Measurements from ENCODE around the gene NBPF8. TPM values are rescaled to one million over a fixed set of nuclear protein-coding genes. Genes with fewer than 3 reads are reported as not detected.
"Not testable (repeated sequence)": the region's sequence is repeated elsewhere in the genome, so short reads cannot be mapped to it uniquely, and the experiment has no call there.

NBPF8 gene
- total and polyA plus RNA-seq, 2 donors (not counting 3 experiments of a cell fraction or from before 2014, with no cell fraction given) = 15.7 to 21.9 TPM

DNA sequence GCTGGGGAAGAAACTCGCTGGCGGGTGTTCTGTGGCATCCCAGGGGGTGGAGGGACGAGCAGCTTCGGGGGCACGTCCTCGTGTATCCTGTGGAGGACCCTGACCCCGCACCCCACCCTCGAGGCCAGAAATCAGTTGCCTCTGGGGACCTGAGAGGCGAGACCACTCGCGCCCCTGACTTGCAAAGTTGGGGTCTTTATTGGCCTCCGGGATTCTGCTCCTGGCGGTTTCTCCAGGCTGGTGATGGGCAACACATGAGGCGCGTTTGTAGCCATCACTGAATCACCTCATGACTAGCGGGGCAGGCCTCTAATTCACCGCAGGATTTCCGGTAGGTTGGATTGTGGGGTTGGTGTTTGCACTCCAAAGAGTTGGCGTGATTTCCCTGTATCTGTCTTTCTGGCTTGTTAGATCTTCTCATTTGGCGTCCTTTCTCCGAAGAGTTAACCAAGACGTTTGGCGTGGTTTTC is 692 bp downstream of the NBPF8 start:
- peak overlapping the region; percentile 18 for H3K27ac ChIP-seq (ENCODE audit: insufficient read depth, low read depth, low read length)
- CTCF ChIA-PET; H3K4me1 ChIP-seq (ENCODE audit: control insufficient read depth, extremely low read depth, insufficient read depth, low read length); POLR2A ChIA-PET; H3K79me2 ChIP-seq (ENCODE audit: control insufficient read depth, insufficient read depth, low read length); dilution Hi-C loops (cut with MboI; ENCODE audit: extremely low pct_ligation_motif_present, low sequenced_read_pairs); H3K36me3 ChIP-seq (ENCODE audit: control insufficient read depth in 2 of 2, extremely low read depth in 1 of 2, insufficient read depth in 2 of 2, low read length in 2 of 2); intact Hi-C loops (cut with micrococcal nuclease); FAIRE-seq; H3K27me3 ChIP-seq (ENCODE audit: control insufficient read depth in 2 of 2, insufficient read depth in 2 of 2, low read length in 2 of 2); H3K9me3 ChIP-seq (replicated peaks; ENCODE audit: control insufficient read depth, insufficient read depth, low read length); BruUV-seq (replicated peaks); DNase-seq (ENCODE audit: low read depth, low spot score); H4K20me1 ChIP-seq (replicated peaks; ENCODE audit: control insufficient read depth, extremely low read depth, insufficient read depth, low read length); H3K9me1 ChIP-seq (replicated peaks; ENCODE audit: control insufficient read depth, extremely low read depth, insufficient read depth, low read length): not testable (repeated sequence)
- peak overlapping the region; percentile 48 for H2AFZ ChIP-seq (ENCODE audit: low read depth, low read length)
- peak overlapping the region; percentile 9 for H3K9ac ChIP-seq (replicated peaks; ENCODE audit: extremely low read depth, insufficient read depth, low read length)
- peak overlapping the region; percentile 82 for H3K4me2 ChIP-seq (ENCODE audit: insufficient read depth, low read length)
- H3K4me3 ChIP-seq (replicated peaks in 1 of 3; ENCODE audit: insufficient read depth in 1 of 3, low read depth in 1 of 3, low read length in 3 of 3) = peak overlapping the region; percentile 12 to 77 (median 33)

DNA sequence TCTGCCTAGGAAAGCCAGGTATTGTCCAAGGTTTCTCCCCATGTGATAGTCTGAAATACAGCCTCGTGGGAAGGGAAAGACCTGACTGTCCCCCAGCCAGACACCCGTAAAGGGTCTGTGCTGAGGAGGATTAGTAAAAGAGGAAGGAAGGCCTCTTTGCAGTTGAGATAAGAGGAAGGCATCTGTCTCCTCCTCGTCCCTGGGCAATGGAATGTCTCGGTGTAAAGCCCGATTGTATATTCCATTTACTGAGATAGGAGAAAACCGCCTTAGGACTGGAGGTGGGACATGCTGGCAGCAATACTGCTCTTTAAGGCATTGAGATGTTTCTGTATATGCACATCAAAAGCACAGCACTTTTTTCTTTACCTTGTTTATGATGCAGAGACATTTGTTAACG is 10.2 kb downstream of the NBPF8 start:
- FAIRE-seq; dilution Hi-C loops (cut with MboI; ENCODE audit: extremely low pct_ligation_motif_present, low sequenced_read_pairs); H3K36me3 ChIP-seq (ENCODE audit: control insufficient read depth in 2 of 2, extremely low read depth in 1 of 2, insufficient read depth in 2 of 2, low read length in 2 of 2); intact Hi-C loops (cut with micrococcal nuclease); CTCF ChIA-PET; H2AFZ ChIP-seq (ENCODE audit: low read depth, low read length); H3K4me2 ChIP-seq (ENCODE audit: insufficient read depth, low read length); H3K9me1 ChIP-seq (replicated peaks; ENCODE audit: control insufficient read depth, extremely low read depth, insufficient read depth, low read length); POLR2A ChIA-PET; H3K27me3 ChIP-seq (ENCODE audit: control insufficient read depth in 2 of 2, insufficient read depth in 2 of 2, low read length in 2 of 2); H4K20me1 ChIP-seq (replicated peaks; ENCODE audit: control insufficient read depth, extremely low read depth, insufficient read depth, low read length); DNase-seq (ENCODE audit: low read depth, low spot score); H3K9me3 ChIP-seq (replicated peaks; ENCODE audit: control insufficient read depth, insufficient read depth, low read length); H3K79me2 ChIP-seq (ENCODE audit: control insufficient read depth, insufficient read depth, low read length); H3K4me1 ChIP-seq (ENCODE audit: control insufficient read depth, extremely low read depth, insufficient read depth, low read length); BruUV-seq (replicated peaks); H3K27ac ChIP-seq (ENCODE audit: insufficient read depth, low read depth, low read length); H3K4me3 ChIP-seq (replicated peaks in 1 of 3; ENCODE audit: insufficient read depth in 1 of 3, low read depth in 1 of 3, low read length in 3 of 3); H3K9ac ChIP-seq (replicated peaks; ENCODE audit: extremely low read depth, insufficient read depth, low read length): not testable (repeated sequence)

GRCh38 chr1:120431626-120432025 is 16.8 kb downstream of the NBPF8 start:
- H3K9ac ChIP-seq (replicated peaks; ENCODE audit: extremely low read depth, insufficient read depth, low read length); FAIRE-seq; dilution Hi-C loops (cut with MboI; ENCODE audit: extremely low pct_ligation_motif_present, low sequenced_read_pairs); H3K4me3 ChIP-seq (replicated peaks in 1 of 3; ENCODE audit: insufficient read depth in 1 of 3, low read depth in 1 of 3, low read length in 3 of 3); CTCF ChIA-PET; H3K9me3 ChIP-seq (replicated peaks; ENCODE audit: control insufficient read depth, insufficient read depth, low read length); H3K79me2 ChIP-seq (ENCODE audit: control insufficient read depth, insufficient read depth, low read length); H3K9me1 ChIP-seq (replicated peaks; ENCODE audit: control insufficient read depth, extremely low read depth, insufficient read depth, low read length); DNase-seq (ENCODE audit: low read depth, low spot score); H4K20me1 ChIP-seq (replicated peaks; ENCODE audit: control insufficient read depth, extremely low read depth, insufficient read depth, low read length); H3K4me2 ChIP-seq (ENCODE audit: insufficient read depth, low read length); H3K4me1 ChIP-seq (ENCODE audit: control insufficient read depth, extremely low read depth, insufficient read depth, low read length); H3K27ac ChIP-seq (ENCODE audit: insufficient read depth, low read depth, low read length); H3K27me3 ChIP-seq (ENCODE audit: control insufficient read depth in 2 of 2, insufficient read depth in 2 of 2, low read length in 2 of 2); intact Hi-C loops (cut with micrococcal nuclease); H2AFZ ChIP-seq (ENCODE audit: low read depth, low read length); H3K36me3 ChIP-seq (ENCODE audit: control insufficient read depth in 2 of 2, extremely low read depth in 1 of 2, insufficient read depth in 2 of 2, low read length in 2 of 2); BruUV-seq (replicated peaks); POLR2A ChIA-PET: not testable (repeated sequence)

DNA sequence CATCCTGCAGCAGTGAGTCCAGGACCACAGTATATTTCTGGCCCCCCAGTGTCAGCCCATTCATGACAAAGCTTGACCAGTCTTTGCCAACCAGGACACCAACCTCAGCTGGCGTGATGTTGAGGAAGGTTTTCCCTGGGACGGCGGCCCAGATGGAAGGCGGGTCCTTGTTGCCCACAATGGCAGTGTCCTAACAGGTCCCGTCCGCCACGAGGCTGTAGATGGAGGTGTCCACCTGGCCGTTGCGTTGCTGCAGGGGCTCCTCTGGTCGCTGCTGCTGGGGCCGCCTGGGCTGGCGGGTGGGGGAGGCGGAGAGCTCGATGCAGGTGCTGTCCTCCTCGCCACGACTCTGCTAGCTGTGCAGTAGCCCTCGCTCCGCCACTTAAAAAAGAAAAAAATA is 19.0 kb downstream of the NBPF8 start:
- intact Hi-C loops (cut with micrococcal nuclease); H3K27me3 ChIP-seq (ENCODE audit: control insufficient read depth in 2 of 2, insufficient read depth in 2 of 2, low read length in 2 of 2); H2AFZ ChIP-seq (ENCODE audit: low read depth, low read length); H3K36me3 ChIP-seq (ENCODE audit: control insufficient read depth in 2 of 2, extremely low read depth in 1 of 2, insufficient read depth in 2 of 2, low read length in 2 of 2); H3K4me1 ChIP-seq (ENCODE audit: control insufficient read depth, extremely low read depth, insufficient read depth, low read length); H3K79me2 ChIP-seq (ENCODE audit: control insufficient read depth, insufficient read depth, low read length); H3K9me1 ChIP-seq (replicated peaks; ENCODE audit: control insufficient read depth, extremely low read depth, insufficient read depth, low read length); H3K9me3 ChIP-seq (replicated peaks; ENCODE audit: control insufficient read depth, insufficient read depth, low read length); H4K20me1 ChIP-seq (replicated peaks; ENCODE audit: control insufficient read depth, extremely low read depth, insufficient read depth, low read length); POLR2A ChIA-PET; H3K4me3 ChIP-seq (replicated peaks in 1 of 3; ENCODE audit: insufficient read depth in 1 of 3, low read depth in 1 of 3, low read length in 3 of 3); H3K9ac ChIP-seq (replicated peaks; ENCODE audit: extremely low read depth, insufficient read depth, low read length); BruUV-seq (replicated peaks); H3K4me2 ChIP-seq (ENCODE audit: insufficient read depth, low read length); dilution Hi-C loops (cut with MboI; ENCODE audit: extremely low pct_ligation_motif_present, low sequenced_read_pairs); FAIRE-seq; CTCF ChIA-PET; DNase-seq (ENCODE audit: low read depth, low spot score); H3K27ac ChIP-seq (ENCODE audit: insufficient read depth, low read depth, low read length): not testable (repeated sequence)
